CD4-positive, CD25-positive, alpha-beta regulatory T cell (primary cell): ENCODE results near the gene COX19. TPM values are rescaled to one million over a fixed set of nuclear protein-coding genes. Genes with fewer than 3 reads are reported as not detected.
A peak's percentile ranks its signal among the peaks of the same experiment; 100 is the strongest.
"Not testable (repeated sequence)": the region's sequence is repeated elsewhere in the genome, so short reads cannot be mapped to it uniquely, and the experiment has no call there.

ENCODE experiments used
- ATAC-seq, 2 donors: fragments of 150-1000 bp; cut with Tn5 transposase; one replicate each; pipeline ENCODE4 v1.10.0; 2021; ENCODE audit warnings: low read depth in 2 of 2, moderate number of reproducible peaks in 2 of 2, moderate library complexity in 1 of 2
- DNase-seq, 3 donors: peaks; one replicate each; pipeline versions ENCODE4 v3.0.0 to v3.0.0-alpha.2; 2012 to 2022; ENCODE audit warnings: mixed read lengths in 1 of 3
- H3K27ac ChIP-seq: one replicate; pipeline ENCODE4 v1.7.0; 2013; ENCODE audit warnings: mild to moderate bottlenecking, low read length; ENCODE audit not compliant: insufficient read depth, poor library complexity, severe bottlenecking
- H3K27me3 ChIP-seq: one replicate; pipeline ENCODE4 v1.7.0; 2013; ENCODE audit warnings: low read length; ENCODE audit not compliant: control insufficient read depth, insufficient read depth
- H3K36me3 ChIP-seq: one replicate; pipeline ENCODE4 v1.7.0; 2013; ENCODE audit warnings: mild to moderate bottlenecking, low read length, moderate library complexity; ENCODE audit not compliant: control insufficient read depth, insufficient read depth
- H3K4me1 ChIP-seq: 2 replicates; pipeline ENCODE4 v1.7.0; 2013; ENCODE audit warnings: mild to moderate bottlenecking, low read length; ENCODE audit not compliant: insufficient read depth, control insufficient read depth, poor library complexity, severe bottlenecking
- H3K4me3 ChIP-seq: one replicate; pipeline ENCODE4 v1.7.0; 2013; ENCODE audit warnings: low read depth, mild to moderate bottlenecking, low read length, moderate library complexity
- H3K9me3 ChIP-seq, 2 experiments: 1 replicate in 1 of 2; 2 replicates in 1 of 2; pipeline ENCODE4 v1.7.0; 2013; ENCODE audit warnings: low read length in 2 of 2, mild to moderate bottlenecking in 1 of 2, moderate library complexity in 1 of 2; ENCODE audit not compliant: control insufficient read depth in 2 of 2
- H3K27ac Mint-ChIP-seq, 3 donors: one replicate each; pipeline ENCODE4 v1.8.0; 2020 to 2022; ENCODE audit warnings: mild to moderate bottlenecking in 3 of 3, mixed read lengths in 3 of 3, moderate library complexity in 2 of 3
- H3K27me3 Mint-ChIP-seq: one replicate; pipeline ENCODE4 v1.8.0; 2022; ENCODE audit warnings: mild to moderate bottlenecking, mixed read lengths
- H3K36me3 Mint-ChIP-seq: one replicate; pipeline ENCODE4 v1.8.0; 2020; ENCODE audit warnings: mixed read lengths
- H3K4me1 Mint-ChIP-seq, 4 donors: one replicate each; pipeline ENCODE4 v1.8.0; 2020 to 2022; ENCODE audit warnings: mixed read lengths in 4 of 4, mild to moderate bottlenecking in 1 of 4
- H3K4me3 Mint-ChIP-seq, 4 donors: one replicate each; pipeline ENCODE4 v1.8.0; 2020 to 2022; ENCODE audit warnings: mild to moderate bottlenecking in 4 of 4, mixed read lengths in 4 of 4, moderate library complexity in 3 of 4
- H3K9me3 Mint-ChIP-seq, 7 donors: one replicate each; pipeline ENCODE4 v1.8.0; 2020 to 2022; ENCODE audit warnings: mixed read lengths in 7 of 7, mild to moderate bottlenecking in 3 of 7, moderate library complexity in 2 of 7
- polyA plus RNA-seq, 4 donors: library from polyadenylated mRNA; unstranded; fragments of 300-500 nt; fragmentation: Illumina TruSeq; gene quantifications; one replicate each; pipeline ENCODE4 v1.2.3, GENCODE V29; 2021
- total RNA-seq: library from RNA; stranded (reverse); gene quantifications from one replicate; pipeline ENCODE4 v1.2.3, GENCODE V29; 2022

Gene COX19
- total and polyA plus RNA-seq, 5 donors from 2014 or later, result 18.3 to 36.8 (median 24.9) TPM

- Mint-ChIP-seq H3K27me3 (peaks cover 14% of the 10 kb centered on the region), H3K36me3 (no peaks in the 10 kb centered on the region), H3K27ac (peak overlapping the region in 2 of 3 donors; percentile 61 to 85), H3K4me3 (no peak overlapping the region), H3K9me3 (peaks cover 0 to 3% (median 0%) of the 10 kb centered on the region in 7 donors), H3K4me1 (no peaks in the 10 kb centered on the region)
- H3K4me1 ChIP-seq, result peaks cover 7% of the 10 kb centered on the region
- H3K27ac ChIP-seq, result no peak overlapping the region
- no peaks in the 10 kb centered on the region for H3K9me3 ChIP-seq
- H3K4me3 ChIP-seq, result no peak overlapping the region
- H3K27me3 ChIP-seq, result no peaks in the 10 kb centered on the region
- ATAC-seq (no peak), DNase-seq (no peak)
- no peaks in the 10 kb centered on the region for H3K36me3 ChIP-seq
Measured at GRCh38 chr7:949021-949934, 26.1 kb downstream of the COX19 start.

- Mint-ChIP-seq H3K27me3 (peaks cover 13% of the 10 kb centered on the region), H3K4me3 (no peak overlapping the region), H3K9me3 (peaks cover 0 to 3% (median 0%) of the 10 kb centered on the region in 7 donors), H3K36me3 (no peaks in the 10 kb centered on the region), H3K4me1 (no peaks in the 10 kb centered on the region), H3K27ac (no peak overlapping the region)
- Histone ChIP-seq H3K9me3 (no peaks in the 10 kb centered on the region), H3K4me1 (no peaks in the 10 kb centered on the region), H3K27me3 (no peaks in the 10 kb centered on the region), H3K4me3 (no peak overlapping the region), H3K27ac (no peak overlapping the region), H3K36me3 (no peaks in the 10 kb centered on the region)
- no peak for DNase-seq
- ATAC-seq, result no peak
Measured at GRCh38 chr7:947391-948210, 27.7 kb downstream of the COX19 start.

GRCh38 chr7:946256-946996, 28.9 kb downstream of the COX19 start:
- no peak overlapping the region for H3K4me3 Mint-ChIP-seq
- Histone ChIP-seq H3K9me3 (no peaks in the 10 kb centered on the region), H3K4me3 (no peak overlapping the region), H3K27ac (no peak overlapping the region), H3K4me1 (no peaks in the 10 kb centered on the region), H3K36me3 (no peaks in the 10 kb centered on the region), H3K27me3 (no peaks in the 10 kb centered on the region)
- peaks cover 14% of the 10 kb centered on the region for H3K27me3 Mint-ChIP-seq
- H3K4me1 Mint-ChIP-seq, result peaks cover 0 to 5% (median 0%) of the 10 kb centered on the region in 4 donors
- DNase-seq (no peak), ATAC-seq (no peak)
- no peak overlapping the region for H3K27ac Mint-ChIP-seq
- H3K9me3 Mint-ChIP-seq, result peaks cover 0 to 3% (median 0%) of the 10 kb centered on the region in 7 donors
- H3K36me3 Mint-ChIP-seq, result no peaks in the 10 kb centered on the region

GRCh38 chr7:945556-946255, 29.6 kb downstream of the COX19 start:
- H3K9me3 ChIP-seq, result no peaks in the 10 kb centered on the region
- ATAC-seq (no peak), DNase-seq (no peak)
- no peaks in the 10 kb centered on the region for H3K4me1 ChIP-seq
- peaks cover 19% of the 10 kb centered on the region for H3K27me3 Mint-ChIP-seq
- H3K27ac Mint-ChIP-seq, result no peak overlapping the region
- H3K36me3 Mint-ChIP-seq, result no peaks in the 10 kb centered on the region
- H3K27ac ChIP-seq, result no peak overlapping the region
- peaks cover 0 to 9% (median 3%) of the 10 kb centered on the region in 4 donors for H3K4me1 Mint-ChIP-seq
- H3K4me3 ChIP-seq, result no peak overlapping the region
- no peak overlapping the region for H3K4me3 Mint-ChIP-seq
- peaks cover 2% of the 10 kb centered on the region for H3K27me3 ChIP-seq
- peaks cover 0 to 3% (median under 1%) of the 10 kb centered on the region in 7 donors for H3K9me3 Mint-ChIP-seq
- H3K36me3 ChIP-seq, result no peaks in the 10 kb centered on the region

DNA sequence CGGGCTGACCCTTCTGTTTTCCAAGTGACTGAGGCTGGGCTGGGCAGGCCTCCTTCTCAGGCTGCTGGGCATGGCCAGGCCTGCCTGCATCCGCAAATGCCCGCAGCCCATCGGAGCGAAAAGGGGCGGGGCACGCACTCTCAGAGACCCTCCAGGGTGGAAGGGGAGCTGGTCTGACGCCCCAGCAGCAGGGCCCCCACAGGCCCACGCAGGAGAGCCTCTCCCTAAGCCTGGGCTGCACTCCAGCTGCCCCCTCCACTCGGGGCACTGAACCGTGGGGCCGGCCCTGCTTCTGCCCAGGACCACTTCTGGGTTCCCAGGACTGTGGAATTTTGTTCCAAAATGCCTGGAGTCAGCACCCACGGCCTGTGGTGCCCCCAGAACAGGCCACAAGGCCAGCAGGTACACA, 30.2 kb downstream of the COX19 start:
- Mint-ChIP-seq H3K27ac (no peak overlapping the region), H3K27me3 (peaks cover 15% of the 10 kb centered on the region), H3K4me1 (peaks cover 0 to 9% (median 4%) of the 10 kb centered on the region in 4 donors), H3K9me3 (peaks cover 0 to 4% (median 1%) of the 10 kb centered on the region in 7 donors), H3K36me3 (no peaks in the 10 kb centered on the region), H3K4me3 (no peak overlapping the region)
- Histone ChIP-seq H3K9me3 (peaks cover 0 to 2% of the 10 kb centered on the region in 2 experiments), H3K27me3 (peaks cover 2% of the 10 kb centered on the region), H3K4me1 (no peaks in the 10 kb centered on the region), H3K36me3 (no peaks in the 10 kb centered on the region), H3K27ac (no peak overlapping the region), H3K4me3 (no peak overlapping the region)
- DNase-seq (no peak), ATAC-seq (no peak)

DNA sequence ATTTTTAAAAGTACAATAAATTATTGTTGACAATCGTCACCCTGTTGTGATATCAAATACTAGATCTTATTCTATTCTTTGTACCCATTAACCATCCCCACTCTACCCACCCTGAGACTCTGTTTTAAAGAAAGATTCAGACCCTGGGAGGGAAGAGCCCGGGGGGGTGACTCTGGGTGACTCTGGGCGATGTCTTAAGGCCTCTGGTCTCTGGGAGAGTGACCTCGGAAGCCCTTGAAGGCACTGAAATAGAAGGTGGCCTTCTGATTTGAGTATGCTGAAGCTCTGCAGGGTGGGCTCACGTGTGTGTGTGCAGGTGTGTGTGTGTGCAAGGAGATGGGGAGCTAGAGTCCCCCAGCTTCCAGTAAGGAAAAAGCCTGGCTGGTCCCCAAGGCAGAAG, 30.6 kb downstream of the COX19 start:
- ATAC-seq (no peak), DNase-seq (no peak)
- Mint-ChIP-seq H3K36me3 (no peaks in the 10 kb centered on the region), H3K9me3 (peaks cover 0 to 6% (median 3%) of the 10 kb centered on the region in 7 donors), H3K27ac (no peak overlapping the region), H3K27me3 (peaks cover 15% of the 10 kb centered on the region), H3K4me1 (peaks cover 0 to 9% (median 4%) of the 10 kb centered on the region in 4 donors), H3K4me3 (no peak overlapping the region)
- no peaks in the 10 kb centered on the region for H3K36me3 ChIP-seq
- H3K4me1 ChIP-seq, result no peaks in the 10 kb centered on the region
- peaks cover 2% of the 10 kb centered on the region for H3K27me3 ChIP-seq
- no peak overlapping the region for H3K27ac ChIP-seq
- H3K9me3 ChIP-seq, result peaks cover 0 to 2% of the 10 kb centered on the region in 2 experiments
- no peak overlapping the region for H3K4me3 ChIP-seq

DNA sequence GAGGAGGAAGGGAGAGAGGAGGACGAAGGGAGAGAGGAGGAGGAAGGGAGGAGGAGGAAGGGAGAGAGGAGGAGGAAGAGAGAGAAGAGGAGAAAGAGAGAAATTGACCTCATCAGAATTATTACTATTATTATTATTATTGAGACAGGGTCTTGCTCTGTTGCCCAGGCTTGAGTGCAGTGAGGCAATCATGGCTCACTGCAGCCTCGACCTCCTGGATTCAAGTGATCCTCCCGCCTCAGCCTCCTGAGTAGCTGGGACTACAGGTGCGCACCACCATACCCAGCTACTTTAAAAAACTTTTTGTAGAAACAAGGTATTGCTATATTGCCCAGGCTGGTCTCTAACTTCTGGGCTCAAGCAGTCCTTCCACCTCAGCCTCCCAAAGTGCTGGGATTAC, 31.6 kb downstream of the COX19 start:
- not testable (repeated sequence) for H3K9me3 ChIP-seq, H3K27ac Mint-ChIP-seq, DNase-seq, H3K4me3 Mint-ChIP-seq, H3K27me3 ChIP-seq, H3K4me1 Mint-ChIP-seq, ATAC-seq, H3K36me3 Mint-ChIP-seq, H3K4me1 ChIP-seq, H3K4me3 ChIP-seq, H3K27ac ChIP-seq, H3K9me3 Mint-ChIP-seq, H3K36me3 ChIP-seq
- H3K27me3 Mint-ChIP-seq, result peaks cover 15% of the 10 kb centered on the region
